Loucy (cell line): ENCODE data around the gene LEMD1.

ENCODE experiments used
- H2AFZ ChIP-seq: fragments of 200-600 bp; sonication (generic); 2 replicates; pipeline ENCODE4 v1.6.0; 2016; ENCODE audit warnings: antibody characterized with exemption, mild to moderate bottlenecking, low read length, moderate library complexity
- H3F3A ChIP-seq: fragments of 200-600 bp; 2 replicates; pipeline ENCODE4 v1.6.0; 2016; ENCODE audit warnings: antibody characterized with exemption, low read depth, mild to moderate bottlenecking
- H3K27me3 ChIP-seq: fragments of 200-600 bp; sonication (generic); 2 replicates; pipeline ENCODE4 v1.6.1; 2014; ENCODE audit warnings: low read length, mild to moderate bottlenecking; ENCODE audit not compliant: insufficient read depth, poor library complexity, severe bottlenecking
- H3K36me3 ChIP-seq: fragments of 200-600 bp; sonication (generic); 2 replicates; pipeline ENCODE4 v1.6.1; 2016; ENCODE audit warnings: low read length; ENCODE audit not compliant: insufficient read depth
- H3K4me1 ChIP-seq: fragments of 200-600 bp; sonication (generic); 2 replicates; pipeline ENCODE4 v1.5.1; 2014; ENCODE audit warnings: low read length, mild to moderate bottlenecking; ENCODE audit not compliant: insufficient read depth, poor library complexity, severe bottlenecking
- H3K4me2 ChIP-seq: fragments of 200-600 bp; sonication (generic); 2 replicates; pipeline ENCODE4 v1.6.0; 2014; ENCODE audit warnings: antibody characterized with exemption, low read length, low read depth, mild to moderate bottlenecking; ENCODE audit not compliant: poor library complexity, severe bottlenecking
- H3K4me3 ChIP-seq: fragments of 200-600 bp; sonication (generic); 2 replicates; pipeline ENCODE4 v1.5.1; 2014; ENCODE audit warnings: low read length, mild to moderate bottlenecking, mixed read lengths; ENCODE audit not compliant: poor library complexity, severe bottlenecking
- H3K79me2 ChIP-seq: fragments of 200-600 bp; sonication (generic); 2 replicates; pipeline ENCODE4 v1.6.1; 2014; ENCODE audit warnings: low read length; ENCODE audit not compliant: insufficient read depth
- H3K9ac ChIP-seq: fragments of 200-600 bp; sonication (generic); 2 replicates; pipeline ENCODE4 v1.6.0; 2014; ENCODE audit warnings: mild to moderate bottlenecking, low read depth, low read length, moderate library complexity; ENCODE audit not compliant: poor library complexity, severe bottlenecking
- H3K9me2 ChIP-seq: fragments of 200-600 bp; sonication (generic); replicated peaks from 2 replicates; pipeline ENCODE4 v1.6.1; 2016; ENCODE audit warnings: low read depth, low read length, mixed read lengths
- H3K9me3 ChIP-seq: fragments of 200-600 bp; sonication (generic); 2 replicates; pipeline ENCODE4 v1.6.1; 2014; ENCODE audit warnings: mild to moderate bottlenecking, antibody characterized with exemption, low read length, low read depth; ENCODE audit not compliant: insufficient read depth
- H4K20me1 ChIP-seq: fragments of 200-600 bp; sonication (generic); 2 replicates; pipeline ENCODE4 v1.6.0; 2014; ENCODE audit warnings: antibody characterized with exemption, low read length, mild to moderate bottlenecking; ENCODE audit not compliant: insufficient read depth, poor library complexity, severe bottlenecking
- EZH2phosphoT487 ChIP-seq: fragments of 200-600 bp; IDR thresholded peaks from 2 replicates; pipeline ENCODE4 v1.6.1; 2018; ENCODE audit warnings: antibody characterized with exemption, mild to moderate bottlenecking, moderate library complexity, borderline replicate concordance
- TF ChIP-seq, protein P1 (sequence below): fragments of 200-600 bp; sonication (generic); conservative IDR thresholded peaks from 2 replicates; pipeline ENCODE4 v1.5.1; 2014; ENCODE audit warnings: mild to moderate bottlenecking, antibody characterized with exemption, low read length

The LEMD1 gene

DNA sequence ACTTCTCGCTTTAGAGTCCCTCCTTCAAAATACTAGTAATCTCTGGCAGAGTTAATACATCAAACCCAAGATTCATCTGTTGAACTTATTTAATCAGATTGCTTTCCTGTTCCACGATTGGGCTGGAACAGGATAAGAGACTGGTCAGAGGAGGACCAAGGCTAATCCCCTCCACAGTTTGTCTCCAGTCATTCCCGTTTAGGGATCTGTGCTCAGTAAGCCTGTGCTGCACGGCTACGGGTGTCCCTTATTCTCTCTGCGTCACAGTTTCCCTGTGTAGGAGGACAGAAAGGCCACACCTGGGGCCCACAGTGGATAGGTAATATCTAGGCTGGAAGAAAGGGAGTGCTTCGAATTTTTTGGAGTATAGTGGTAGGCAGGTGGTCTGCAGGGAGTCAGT, 83.8 kb downstream of the LEMD1 start:
- H3K27me3 ChIP-seq, result no peaks in the 10 kb centered on the region
- TF ChIP-seq, protein P1, sequence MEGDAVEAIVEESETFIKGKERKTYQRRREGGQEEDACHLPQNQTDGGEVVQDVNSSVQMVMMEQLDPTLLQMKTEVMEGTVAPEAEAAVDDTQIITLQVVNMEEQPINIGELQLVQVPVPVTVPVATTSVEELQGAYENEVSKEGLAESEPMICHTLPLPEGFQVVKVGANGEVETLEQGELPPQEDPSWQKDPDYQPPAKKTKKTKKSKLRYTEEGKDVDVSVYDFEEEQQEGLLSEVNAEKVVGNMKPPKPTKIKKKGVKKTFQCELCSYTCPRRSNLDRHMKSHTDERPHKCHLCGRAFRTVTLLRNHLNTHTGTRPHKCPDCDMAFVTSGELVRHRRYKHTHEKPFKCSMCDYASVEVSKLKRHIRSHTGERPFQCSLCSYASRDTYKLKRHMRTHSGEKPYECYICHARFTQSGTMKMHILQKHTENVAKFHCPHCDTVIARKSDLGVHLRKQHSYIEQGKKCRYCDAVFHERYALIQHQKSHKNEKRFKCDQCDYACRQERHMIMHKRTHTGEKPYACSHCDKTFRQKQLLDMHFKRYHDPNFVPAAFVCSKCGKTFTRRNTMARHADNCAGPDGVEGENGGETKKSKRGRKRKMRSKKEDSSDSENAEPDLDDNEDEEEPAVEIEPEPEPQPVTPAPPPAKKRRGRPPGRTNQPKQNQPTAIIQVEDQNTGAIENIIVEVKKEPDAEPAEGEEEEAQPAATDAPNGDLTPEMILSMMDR, result no peak
- no peak for TF ChIP-seq EZH2phosphoT487
- no peaks in the 10 kb centered on the region for H3K79me2 ChIP-seq
- no peak overlapping the region for H3K9ac ChIP-seq
- H3K36me3 ChIP-seq, result no peaks in the 10 kb centered on the region
- no peaks in the 10 kb centered on the region for H3K9me2 ChIP-seq
- no peak overlapping the region for H3K4me3 ChIP-seq
- no peaks in the 10 kb centered on the region for H3K4me1 ChIP-seq
- H2AFZ ChIP-seq, result 0 out of 2 replicates have a peak overlapping the region, but pooled peaks have one; percentile 54
- H3F3A ChIP-seq, result no peaks in the 10 kb centered on the region
- no peaks in the 10 kb centered on the region for H4K20me1 ChIP-seq
- H3K9me3 ChIP-seq, result no peaks in the 10 kb centered on the region
- no peak overlapping the region for H3K4me2 ChIP-seq

DNA sequence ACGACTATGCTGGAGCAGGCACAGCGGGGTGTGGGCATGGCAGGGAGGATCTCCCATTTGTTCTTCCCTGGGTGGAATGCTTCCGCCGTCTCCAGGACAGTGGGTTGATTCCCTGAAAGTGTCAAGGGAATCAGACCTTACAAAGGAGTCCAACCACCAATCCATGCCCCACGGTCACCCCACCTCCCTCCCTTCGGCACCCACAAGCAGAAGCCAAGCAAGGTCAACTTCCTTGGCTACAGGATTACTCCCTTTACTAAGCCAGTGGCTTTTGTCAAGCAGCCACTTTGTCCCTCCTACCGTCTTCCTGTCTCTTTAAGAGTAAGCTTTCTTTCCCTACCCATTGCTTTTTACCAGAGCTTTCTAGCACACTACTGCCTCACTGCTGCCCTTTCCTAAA, 84.4 kb downstream of the LEMD1 start:
- H3K27me3 ChIP-seq, result no peaks in the 10 kb centered on the region
- no peaks in the 10 kb centered on the region for H3K36me3 ChIP-seq
- 0 out of 2 replicates have a peak overlapping the region, but pooled peaks have one; percentile 54 for H2AFZ ChIP-seq
- H3K4me1 ChIP-seq, result no peaks in the 10 kb centered on the region
- no peaks in the 10 kb centered on the region for H3F3A ChIP-seq
- H3K9me3 ChIP-seq, result no peaks in the 10 kb centered on the region
- TF ChIP-seq, protein P1, result no peak
- no peak for TF ChIP-seq EZH2phosphoT487
- no peak overlapping the region for H3K9ac ChIP-seq
- no peak overlapping the region for H3K4me3 ChIP-seq
- no peaks in the 10 kb centered on the region for H3K79me2 ChIP-seq
- H3K4me2 ChIP-seq, result no peak overlapping the region
- no peaks in the 10 kb centered on the region for H4K20me1 ChIP-seq
- no peaks in the 10 kb centered on the region for H3K9me2 ChIP-seq

DNA sequence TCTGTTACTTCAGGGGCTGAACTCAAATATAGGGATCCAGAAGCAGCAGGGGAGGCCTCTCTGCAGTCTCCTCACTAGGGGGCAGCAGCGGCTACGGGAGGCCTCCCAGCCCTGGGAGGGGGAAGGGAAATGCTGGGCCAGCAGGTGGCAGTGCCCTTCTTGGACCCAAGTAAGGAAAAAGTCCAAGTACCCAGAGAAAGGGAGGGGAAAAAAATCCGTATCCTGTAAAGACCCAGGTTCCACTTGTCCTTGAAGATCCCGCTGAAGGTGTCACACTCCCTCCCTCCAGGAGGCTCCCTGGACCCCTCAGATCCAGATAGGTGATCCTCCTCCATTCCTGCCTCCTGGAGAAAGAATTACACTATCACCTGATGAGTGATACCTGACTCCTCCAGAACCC, 86.2 kb downstream of the LEMD1 start:
- H3K4me2 ChIP-seq, result no peak overlapping the region
- no peaks in the 10 kb centered on the region for H3K79me2 ChIP-seq
- no peaks in the 10 kb centered on the region for H4K20me1 ChIP-seq
- H3K27me3 ChIP-seq, result no peaks in the 10 kb centered on the region
- no peaks in the 10 kb centered on the region for H3F3A ChIP-seq
- no peaks in the 10 kb centered on the region for H3K9me2 ChIP-seq
- no peak overlapping the region for H3K9ac ChIP-seq
- H3K4me3 ChIP-seq, result no peak overlapping the region
- H3K4me1 ChIP-seq, result no peaks in the 10 kb centered on the region
- no peaks in the 10 kb centered on the region for H3K36me3 ChIP-seq
- no peak overlapping the region for H2AFZ ChIP-seq
- H3K9me3 ChIP-seq, result no peaks in the 10 kb centered on the region
- TF ChIP-seq, protein P1, result peak; percentile 100
- TF ChIP-seq EZH2phosphoT487, result no peak
